HG03064 (cell line): ENCODE data around the gene CYB5RL.
"Not testable (repeated sequence)": the region's sequence is repeated elsewhere in the genome, so short reads cannot be mapped to it uniquely, and the experiment has no call there.

Experiments
- ATAC-seq: cut with Tn5 transposase; IDR thresholded peaks from one replicate; pipeline ENCODE4 v1.9.1; 2021; ENCODE audit warnings: low read depth; ENCODE audit not compliant: unreplicated experiment

The CYB5RL gene

DNA sequence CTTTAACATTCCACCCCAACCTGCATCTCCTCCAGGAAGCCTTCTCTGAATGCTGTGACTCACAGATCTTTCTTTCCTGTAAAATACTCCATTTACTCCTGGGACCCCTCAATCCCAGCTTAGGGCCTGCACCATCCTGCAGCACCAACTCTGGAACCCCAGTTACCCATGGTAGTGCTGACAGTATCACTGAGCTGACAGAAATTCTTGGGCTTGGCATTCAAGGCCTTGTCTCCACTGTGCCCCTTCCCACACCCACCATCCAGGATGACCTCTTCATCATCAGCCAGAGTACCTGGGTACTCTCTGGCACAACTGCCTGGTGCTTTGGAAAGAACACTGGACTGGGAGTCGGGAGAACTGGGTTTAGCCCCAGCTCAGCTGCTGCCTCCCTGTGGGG, 8.3 kb downstream of the CYB5RL start:
- no peak for ATAC-seq

DNA sequence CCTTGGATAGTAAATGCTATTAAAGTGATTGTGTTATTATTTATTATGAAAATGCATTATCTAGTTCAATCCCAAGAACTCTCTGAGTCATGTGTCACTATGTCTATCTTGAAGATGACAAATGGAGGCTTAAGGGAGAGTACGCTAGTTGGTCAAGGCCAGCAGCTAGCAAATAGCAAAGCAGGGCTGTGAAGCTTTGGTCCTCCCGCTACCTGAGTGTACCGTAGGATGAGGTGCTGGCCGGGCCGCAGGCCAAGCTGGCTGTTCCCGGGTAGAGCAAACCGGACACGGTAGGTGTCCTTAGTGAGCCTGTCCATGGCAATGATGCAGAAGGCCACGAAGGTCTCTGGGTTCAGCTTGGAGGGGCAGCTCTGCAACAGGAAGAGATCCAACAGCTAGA, 9.3 kb downstream of the CYB5RL start:
- no peak for ATAC-seq

DNA sequence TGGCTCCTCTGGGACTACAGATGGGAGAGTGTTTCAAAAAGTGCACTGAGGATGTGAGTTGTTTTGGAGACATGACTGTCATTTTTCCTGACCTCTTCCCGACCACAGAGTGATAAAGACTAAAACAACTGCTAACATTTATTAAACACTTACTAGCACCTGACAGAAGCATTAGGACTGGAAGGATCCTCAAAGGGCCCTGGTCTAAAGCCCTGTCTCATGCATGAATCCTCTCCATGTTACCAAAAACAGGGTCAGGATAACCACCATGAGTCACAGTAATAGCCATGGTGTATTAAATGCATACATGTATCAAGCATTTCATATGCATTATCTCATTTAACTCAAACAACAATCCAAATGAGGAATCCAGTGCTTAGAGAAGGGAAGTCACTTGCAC, 11.5 kb downstream of the CYB5RL start:
- no peak for ATAC-seq

DNA sequence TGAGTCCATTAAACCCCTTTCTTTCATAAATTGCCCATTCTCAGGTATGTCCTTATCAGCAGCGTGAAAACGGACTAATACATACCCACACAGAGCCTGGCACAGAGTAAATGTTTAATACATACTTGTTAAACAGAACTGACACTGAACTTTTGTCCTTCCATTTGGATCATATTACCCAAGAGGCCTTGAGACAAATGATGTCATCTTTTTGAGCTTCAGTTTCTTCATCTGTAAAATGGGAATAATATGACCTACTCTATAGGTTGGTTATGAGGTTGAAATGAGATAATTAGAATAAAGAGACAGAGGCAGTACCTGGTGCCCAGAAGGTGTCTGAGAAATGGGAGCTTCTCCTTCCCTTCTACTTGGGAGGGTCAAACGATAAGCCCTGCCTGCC, 13.8 kb downstream of the CYB5RL start:
- ATAC-seq = no peak

DNA sequence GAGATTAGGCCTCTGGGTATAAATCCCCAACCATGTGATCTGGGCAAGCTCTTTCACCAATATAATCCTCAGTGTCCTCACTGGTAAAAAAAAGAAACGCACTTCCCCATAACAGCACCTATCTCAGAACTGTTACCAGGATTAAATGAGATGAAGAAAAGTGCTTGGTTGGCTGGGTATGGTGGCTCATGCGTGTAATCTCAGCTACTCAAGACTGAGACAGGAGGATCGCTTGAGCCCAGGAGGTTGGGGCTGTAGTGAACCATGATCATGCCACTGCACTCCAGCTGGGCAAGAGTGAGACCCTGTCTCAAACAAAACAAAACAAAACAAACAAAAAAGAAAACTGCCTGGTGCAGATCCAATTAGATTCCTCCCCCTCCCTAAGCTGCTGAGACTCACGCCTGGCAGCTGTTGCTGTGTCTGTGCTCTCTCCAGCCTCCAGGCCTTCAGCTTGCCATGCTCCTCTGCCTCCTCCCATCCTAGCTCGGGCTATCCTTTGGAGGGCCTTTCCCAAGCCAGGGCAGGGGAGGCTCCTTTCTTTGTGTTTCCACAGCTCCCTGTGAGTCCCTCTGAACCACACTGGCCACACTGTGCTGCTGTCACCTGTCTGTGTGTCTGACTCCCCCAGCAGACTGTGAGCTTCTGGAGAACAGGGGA, 19.0 kb downstream of the CYB5RL start:
- no peak for ATAC-seq

DNA sequence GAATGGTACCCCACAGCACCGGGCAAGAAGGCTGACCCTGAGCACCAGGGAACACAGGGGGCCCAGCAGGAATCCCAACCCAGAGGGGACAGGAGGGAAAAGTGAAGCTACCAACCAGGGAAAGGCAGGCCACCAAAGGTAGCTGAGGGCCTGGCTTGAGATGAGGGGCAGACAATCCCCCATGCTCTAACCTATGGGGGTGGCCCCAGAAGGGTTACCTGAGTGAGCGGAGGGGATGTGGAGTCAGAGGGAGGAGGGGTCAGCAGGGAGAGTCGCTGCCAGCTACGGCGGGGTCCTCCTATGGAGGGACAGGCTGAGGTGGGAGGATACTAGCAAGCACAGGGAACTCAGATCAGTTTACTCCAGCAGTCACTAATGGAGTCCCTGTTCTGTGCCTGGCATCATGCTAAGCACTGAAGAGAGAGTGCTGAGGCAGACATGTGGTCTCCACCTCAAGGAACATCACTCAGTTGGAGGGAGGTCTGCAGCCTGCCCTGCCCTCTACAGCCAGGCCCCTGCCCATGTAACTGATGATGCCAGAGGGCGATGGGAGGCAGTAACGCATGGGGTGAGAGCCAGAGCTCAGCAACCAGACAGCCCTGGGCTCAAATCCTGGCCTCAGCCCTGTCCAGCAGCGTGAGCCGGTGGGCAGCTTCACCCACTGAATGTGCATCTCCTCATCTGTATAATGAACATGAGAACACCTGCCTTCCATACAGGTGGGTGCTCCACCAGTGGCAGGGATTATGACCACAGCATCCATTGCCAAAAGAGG, 21.3 kb downstream of the CYB5RL start:
- ATAC-seq = no peak

DNA sequence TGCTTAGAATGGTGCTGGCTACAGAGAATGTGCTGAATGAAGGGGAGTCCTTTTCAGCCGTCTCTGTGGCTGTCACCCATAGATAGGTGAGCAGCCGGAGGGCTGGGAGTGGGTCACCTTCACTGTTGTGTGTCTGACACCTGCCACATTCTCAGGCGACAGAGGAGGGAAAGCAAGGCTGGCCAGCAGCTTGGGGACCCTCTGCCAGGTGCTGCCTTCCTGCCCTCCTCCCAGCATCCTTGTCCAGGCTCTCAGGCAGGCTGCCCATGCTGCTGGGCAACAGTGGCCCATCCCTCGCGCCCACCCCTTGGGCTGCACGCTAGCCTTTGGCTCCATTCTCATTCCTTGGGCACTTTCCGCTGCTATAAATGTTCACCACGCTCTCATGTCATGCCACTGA, 22.1 kb downstream of the CYB5RL start:
- ATAC-seq = no peak

DNA sequence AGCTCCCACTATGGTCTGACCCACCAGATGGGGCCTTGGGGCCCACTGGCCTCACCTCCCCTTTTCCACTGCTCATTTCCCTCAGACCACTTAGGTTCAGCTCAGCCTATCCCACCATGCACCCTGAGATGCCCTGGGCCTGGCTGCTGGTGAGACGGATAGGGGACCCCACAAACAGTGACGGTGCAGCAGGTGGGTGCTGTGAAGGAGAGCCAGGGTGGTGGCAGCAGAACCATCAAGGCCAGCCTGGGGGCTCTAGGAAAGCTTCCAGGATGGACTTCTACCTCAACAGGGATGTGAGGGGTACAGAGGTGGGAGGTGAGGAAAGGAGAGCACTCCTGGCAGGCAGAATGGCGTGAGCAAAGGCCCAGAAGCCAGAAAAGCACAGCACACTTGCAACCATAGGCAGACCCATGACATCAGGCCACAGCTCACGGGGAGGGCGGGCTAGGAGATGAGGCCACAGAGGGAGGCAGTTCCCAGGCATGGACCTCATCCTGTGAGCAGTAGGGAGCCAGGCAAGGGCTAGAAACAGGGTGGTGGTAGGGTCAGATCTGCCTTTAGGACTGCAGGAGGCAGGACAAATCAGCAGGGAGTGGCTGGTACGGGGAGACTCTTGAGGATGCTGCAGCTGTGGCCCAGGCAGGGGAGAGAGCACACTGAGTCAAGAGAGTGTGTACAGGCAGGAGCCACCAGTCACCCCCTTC, 23.1 kb downstream of the CYB5RL start:
- no peak for ATAC-seq

DNA sequence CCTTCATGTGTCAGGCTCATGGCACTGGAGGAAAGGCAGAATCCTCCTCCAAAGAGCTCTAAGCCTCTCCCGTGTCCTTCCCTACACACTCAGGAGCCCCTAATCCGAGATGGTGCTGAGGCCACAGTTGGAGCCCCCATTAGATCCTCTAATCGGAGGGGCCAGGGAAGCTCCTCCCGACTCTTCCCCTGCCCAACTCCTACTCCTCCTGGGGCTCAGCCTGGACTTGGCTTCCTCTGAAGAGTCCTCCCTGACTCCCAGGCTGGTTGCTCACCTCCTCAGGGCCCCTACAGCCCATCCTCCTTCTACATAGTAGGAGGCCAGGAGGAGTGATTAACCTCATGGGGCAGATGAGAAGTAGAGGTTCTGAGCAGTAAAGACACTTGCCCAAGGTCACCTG, 25.7 kb downstream of the CYB5RL start:
- no peak for ATAC-seq

DNA sequence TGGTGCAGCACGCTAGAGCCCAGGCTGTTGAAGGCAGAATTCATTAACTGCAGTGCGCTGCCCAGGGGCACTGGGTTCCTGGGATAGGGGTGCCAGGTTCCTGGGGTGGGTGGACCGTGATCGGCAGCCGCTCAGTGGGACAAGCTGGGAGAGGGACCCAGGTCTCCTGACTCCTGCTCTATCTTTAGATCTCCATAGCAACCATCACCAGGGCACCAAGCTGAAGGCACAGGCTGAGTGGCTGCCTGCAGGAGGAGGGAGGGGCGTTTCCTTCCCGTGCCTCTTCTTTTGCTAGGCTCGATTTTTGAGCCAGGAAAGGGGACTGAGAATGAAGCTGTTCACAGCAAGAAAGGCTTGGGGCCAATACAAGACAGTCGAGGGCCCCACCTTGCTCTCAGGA, 26.1 kb downstream of the CYB5RL start:
- no peak for ATAC-seq

DNA sequence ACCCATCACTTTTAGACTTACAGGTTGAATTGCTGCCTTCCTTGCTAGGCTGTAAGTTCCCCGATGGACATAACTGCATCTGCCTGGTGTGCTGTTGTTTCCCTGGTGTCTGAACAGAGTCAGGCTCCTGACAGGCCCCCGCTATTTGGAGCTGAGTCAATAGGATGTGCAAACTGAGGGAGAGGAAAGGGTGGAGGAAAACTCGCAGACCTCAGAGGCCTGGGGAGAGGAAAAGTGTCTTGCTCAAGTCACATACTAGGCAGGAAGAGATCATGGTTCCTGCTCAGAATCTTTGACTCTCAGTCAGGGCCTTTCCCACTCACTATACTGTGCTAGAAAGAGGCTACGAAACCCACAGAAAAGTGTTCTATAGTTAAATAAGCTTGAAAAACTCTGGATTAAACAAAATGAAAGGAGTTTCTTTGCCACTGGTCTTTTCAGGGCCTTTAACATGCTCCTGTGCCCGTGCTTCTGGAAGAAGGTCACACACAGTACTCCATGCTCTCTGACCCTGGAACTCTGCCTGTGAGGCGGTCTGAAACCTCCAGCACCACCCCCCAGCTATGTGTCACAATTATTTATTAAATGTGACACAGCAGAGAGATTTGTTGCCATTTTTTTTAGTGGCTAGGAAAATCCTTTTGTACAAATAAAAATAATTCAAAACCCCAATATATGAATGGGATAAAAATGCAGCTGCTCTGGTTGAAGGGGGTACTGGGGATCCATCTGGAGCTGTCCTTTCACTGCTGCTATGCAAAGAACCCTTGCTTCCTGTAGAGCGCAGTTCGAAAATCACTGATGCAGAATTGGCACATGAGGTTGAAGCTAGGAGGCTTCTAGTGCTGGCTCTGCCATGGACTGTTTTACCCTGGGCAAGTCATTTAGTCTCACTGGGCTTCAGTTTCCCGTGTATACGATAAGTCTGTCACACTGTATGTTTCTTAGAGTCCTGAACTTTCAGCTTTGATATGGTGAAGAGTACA, 26.9 kb downstream of the CYB5RL start:
- ATAC-seq = no peak

DNA sequence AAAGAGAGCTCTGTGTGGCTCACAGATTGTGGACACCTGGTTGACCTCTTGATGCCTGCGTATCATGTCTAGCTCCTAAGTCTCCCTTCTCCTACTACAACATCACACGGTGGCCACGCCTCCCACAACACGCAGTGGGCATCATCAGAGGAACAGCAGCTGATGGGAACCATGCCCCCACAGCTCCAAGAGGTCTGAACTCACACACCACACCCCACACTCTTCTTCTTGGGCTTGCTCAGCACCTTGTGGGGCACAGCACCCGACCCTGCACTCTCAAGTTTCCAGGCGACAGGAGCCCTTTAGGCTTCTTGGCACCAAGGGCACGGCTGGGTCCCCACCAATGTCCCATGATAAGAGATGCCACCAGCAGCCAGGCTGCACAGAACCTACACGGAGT, 28.2 kb downstream of the CYB5RL start:
- no peak for ATAC-seq

DNA sequence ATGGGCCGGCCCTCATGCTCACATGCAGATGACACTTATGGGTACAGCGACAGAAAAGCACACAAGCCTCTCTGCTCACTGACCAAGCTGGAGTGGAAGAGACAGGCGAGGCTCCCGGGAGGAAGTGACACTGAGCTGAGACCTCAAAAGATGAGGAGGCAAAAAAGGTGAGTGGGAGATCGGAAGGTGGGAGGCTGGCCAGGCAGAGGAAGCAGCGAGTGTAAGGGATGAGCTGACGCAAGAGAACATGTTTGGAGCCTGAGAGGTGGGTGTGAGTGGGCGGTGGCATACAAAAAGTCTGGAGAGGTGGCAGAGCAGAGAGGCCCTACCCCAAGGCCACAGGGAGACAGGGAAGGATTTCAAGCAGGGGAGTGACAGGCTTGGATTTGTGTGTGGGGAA, 28.8 kb downstream of the CYB5RL start:
- ATAC-seq = no peak

DNA sequence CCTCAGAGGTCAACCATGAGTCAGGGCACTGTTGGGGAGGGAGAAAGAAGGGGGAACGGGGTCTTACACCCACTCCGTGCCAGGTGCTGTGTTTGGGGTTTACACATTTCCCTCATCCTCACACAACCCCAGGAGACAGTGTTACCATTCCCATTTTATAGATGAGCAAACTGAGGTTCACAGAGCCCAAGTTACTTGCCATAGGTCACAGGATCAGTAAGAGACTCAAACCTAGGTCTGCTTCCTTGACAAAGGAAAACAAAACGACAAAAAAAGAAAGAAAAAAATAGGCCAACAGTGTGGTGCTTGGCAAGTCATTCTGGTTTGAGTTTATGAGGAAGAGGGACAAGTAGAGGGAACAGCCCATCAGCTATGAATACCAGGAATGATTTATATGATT, 30.8 kb downstream of the CYB5RL start:
- ATAC-seq = no peak

DNA sequence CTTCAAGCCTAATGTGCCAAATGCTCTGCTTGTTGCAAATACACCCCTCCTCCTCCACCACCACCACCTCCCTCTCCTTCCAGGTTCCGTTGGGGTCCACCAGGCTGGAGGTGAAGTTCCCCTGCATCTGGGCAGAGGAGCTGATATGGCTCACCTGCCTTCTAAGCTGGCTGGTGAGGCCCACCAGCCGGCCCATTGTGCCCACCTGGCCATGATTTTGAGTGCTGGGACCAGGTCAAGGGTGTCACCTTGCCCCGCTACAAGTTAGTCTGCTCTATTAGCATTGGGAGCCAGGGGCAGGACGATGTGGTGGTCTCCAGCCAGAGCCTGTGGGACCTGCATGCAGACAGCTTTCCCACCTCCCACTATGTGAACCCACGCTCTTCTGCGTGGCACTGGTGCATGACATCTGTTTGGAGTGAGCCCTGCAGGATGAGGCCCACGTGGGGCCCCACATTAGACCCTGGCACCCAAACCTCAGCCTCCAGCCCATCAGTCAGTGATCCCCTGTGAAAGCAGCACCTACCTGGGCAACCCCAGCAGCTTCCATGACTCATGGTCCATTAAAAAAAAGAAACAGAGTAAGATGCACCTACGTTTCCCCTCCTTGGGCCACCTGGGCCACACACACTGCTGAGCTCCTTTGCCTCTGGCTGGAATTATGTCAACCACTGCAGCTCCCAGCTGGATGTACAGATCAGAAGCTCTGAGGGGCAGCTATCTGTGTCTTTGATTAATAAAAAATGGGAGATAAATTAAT, 31.4 kb downstream of the CYB5RL start:
- ATAC-seq = no peak

DNA sequence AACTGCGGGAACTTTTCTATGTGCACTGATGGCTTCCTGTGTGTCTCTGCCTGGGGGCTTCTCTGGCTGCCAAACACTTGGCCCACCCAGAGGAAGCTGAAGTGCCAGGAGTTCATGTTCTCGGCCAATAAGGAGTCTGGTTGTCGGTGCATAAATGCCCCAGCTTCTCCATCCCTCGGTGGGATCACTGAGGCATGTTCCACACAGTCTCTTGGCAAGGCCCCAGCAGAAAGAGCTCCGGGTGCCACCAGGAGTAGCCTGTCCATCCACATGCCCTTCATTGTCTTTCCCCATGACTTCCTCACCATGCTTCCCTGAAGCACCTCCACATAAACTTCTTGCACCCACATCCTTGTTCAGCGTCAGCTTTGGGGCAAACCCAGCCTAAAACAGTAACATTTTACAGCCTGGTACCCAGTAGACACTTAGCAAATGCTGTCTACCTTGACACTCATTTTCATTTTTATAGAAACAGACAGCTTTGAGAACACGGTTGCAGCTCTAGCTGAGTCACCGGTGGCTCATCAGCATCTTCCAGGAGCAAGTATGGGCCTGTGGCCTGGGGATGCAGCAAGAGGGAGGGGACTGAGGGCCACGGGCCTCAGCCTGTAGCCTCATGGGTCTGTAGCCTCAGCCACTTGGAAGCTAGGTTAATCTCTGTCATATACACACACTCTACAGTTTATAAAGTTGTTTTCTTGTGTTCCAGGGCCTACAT, 32.2 kb downstream of the CYB5RL start:
- ATAC-seq = no peak

DNA sequence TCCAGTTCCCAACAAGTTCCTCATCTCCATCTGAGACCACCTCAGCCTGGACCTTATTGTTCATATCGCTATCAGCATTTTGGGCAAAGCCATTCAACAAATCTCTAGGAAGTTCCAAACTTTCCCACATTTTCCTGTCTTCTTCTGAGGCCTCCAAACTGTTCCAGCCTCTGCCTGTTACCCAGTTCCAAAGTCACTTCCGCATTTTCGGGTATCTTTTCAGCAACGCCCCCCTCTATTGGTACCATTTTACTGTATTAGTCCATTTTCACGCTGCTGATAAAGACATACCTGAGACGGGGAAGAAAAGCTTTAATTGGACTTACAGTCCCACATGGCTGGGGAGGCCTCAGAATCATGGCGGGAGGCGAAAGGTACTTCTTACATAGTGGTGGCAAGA, 33.5 kb downstream of the CYB5RL start:
- not testable (repeated sequence) for ATAC-seq

DNA sequence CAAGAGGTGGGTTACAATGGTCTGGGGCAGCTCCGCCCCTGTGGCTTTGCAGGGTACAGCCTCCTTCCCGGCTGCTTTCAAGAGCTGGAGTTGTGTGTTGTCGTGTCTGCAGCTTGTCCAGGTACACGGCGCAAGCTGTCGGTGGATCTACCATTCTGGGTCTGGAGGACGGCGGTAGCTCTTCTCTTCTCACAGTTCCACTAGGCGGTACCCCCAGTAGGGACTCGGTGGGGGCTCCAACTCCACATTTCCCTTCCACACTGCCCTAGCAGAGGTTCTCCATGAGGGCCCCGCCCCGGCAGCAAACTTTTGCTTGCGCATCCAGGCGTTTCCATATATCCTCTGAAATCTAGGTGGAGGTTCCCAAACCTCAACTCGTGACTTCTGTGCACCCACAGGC, 34.7 kb downstream of the CYB5RL start:
- no peak for ATAC-seq

DNA sequence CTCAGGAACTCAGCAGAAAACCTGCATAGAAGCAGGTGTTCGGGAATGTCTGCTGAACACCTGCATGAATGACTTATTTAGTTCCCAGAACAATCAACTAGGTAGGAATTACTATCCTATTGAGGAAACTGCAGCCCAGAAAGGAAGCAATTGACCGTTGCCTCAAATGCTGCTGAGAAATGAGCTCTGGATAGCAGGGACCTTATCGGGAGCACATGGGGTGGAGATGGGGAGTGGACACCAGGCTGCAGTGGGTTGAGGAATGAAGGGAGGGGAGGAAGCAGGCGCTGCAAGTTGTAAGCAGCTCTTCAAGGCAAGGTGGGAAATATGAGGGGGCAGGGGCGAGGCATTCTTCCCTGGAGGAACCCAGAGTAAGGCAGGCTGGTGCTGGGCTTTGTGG, 36.3 kb downstream of the CYB5RL start:
- no peak for ATAC-seq
